ENCODE results near the gene FXYD6.

DNA sequence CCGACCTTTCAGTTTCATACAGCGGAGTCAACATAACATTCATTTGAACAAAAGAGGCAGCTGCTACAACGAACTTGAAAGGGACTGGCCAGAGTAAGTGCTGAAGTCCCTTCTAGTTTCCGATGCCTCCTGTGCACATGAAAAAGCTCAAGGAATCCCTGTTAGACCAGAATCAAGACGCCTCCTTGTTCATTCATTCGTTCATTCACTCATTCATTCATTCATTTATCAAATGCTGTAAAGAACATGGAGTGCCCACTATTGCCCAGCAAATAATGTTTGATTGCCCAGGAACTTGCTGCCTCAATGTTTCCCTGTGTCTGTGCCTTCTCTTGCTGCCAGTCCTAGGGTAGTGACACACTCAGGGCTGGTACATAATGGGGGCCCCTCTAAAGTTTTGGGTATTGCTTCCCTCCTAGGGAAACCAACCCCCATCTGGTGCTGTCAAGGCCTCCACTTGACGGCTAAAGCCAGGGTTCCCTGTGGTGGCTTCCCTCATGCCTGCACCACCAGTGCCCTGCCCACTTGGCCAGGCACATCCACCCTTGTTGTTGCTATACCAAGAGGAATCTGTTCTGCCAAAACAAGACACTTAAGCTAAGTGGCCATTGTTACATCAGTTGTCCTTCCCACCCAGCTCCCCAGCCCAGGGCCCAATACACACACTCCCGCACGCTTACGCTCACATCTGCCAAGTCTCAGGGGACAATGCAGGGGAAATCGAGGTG is 48.9 kb upstream of the FXYD6 start:
- TF ChIP-seq, protein P1, sequence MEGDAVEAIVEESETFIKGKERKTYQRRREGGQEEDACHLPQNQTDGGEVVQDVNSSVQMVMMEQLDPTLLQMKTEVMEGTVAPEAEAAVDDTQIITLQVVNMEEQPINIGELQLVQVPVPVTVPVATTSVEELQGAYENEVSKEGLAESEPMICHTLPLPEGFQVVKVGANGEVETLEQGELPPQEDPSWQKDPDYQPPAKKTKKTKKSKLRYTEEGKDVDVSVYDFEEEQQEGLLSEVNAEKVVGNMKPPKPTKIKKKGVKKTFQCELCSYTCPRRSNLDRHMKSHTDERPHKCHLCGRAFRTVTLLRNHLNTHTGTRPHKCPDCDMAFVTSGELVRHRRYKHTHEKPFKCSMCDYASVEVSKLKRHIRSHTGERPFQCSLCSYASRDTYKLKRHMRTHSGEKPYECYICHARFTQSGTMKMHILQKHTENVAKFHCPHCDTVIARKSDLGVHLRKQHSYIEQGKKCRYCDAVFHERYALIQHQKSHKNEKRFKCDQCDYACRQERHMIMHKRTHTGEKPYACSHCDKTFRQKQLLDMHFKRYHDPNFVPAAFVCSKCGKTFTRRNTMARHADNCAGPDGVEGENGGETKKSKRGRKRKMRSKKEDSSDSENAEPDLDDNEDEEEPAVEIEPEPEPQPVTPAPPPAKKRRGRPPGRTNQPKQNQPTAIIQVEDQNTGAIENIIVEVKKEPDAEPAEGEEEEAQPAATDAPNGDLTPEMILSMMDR (conservative IDR thresholded peaks at IDR 0.05; ENCODE audit: low read depth, low read length), result no peak
- TF ChIP-seq EZH2 (IDR thresholded peaks at IDR 0.05; ENCODE audit: borderline replicate concordance, low read depth, low read length, poor library complexity, severe bottlenecking), result no peak

Measured in A673 (cell line).